GM19452 (cell line): ENCODE measurements around the gene SPOUT1.
"Not testable (repeated sequence)": the region's sequence is repeated elsewhere in the genome, so short reads cannot be mapped to it uniquely, and the experiment has no call there.

ENCODE experiments used
- ATAC-seq: cut with Tn5 transposase; IDR thresholded peaks from one replicate; pipeline ENCODE4 v1.9.1; 2021; ENCODE audit not compliant: unreplicated experiment

SPOUT1 gene, protein sequence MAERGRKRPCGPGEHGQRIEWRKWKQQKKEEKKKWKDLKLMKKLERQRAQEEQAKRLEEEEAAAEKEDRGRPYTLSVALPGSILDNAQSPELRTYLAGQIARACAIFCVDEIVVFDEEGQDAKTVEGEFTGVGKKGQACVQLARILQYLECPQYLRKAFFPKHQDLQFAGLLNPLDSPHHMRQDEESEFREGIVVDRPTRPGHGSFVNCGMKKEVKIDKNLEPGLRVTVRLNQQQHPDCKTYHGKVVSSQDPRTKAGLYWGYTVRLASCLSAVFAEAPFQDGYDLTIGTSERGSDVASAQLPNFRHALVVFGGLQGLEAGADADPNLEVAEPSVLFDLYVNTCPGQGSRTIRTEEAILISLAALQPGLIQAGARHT

DNA sequence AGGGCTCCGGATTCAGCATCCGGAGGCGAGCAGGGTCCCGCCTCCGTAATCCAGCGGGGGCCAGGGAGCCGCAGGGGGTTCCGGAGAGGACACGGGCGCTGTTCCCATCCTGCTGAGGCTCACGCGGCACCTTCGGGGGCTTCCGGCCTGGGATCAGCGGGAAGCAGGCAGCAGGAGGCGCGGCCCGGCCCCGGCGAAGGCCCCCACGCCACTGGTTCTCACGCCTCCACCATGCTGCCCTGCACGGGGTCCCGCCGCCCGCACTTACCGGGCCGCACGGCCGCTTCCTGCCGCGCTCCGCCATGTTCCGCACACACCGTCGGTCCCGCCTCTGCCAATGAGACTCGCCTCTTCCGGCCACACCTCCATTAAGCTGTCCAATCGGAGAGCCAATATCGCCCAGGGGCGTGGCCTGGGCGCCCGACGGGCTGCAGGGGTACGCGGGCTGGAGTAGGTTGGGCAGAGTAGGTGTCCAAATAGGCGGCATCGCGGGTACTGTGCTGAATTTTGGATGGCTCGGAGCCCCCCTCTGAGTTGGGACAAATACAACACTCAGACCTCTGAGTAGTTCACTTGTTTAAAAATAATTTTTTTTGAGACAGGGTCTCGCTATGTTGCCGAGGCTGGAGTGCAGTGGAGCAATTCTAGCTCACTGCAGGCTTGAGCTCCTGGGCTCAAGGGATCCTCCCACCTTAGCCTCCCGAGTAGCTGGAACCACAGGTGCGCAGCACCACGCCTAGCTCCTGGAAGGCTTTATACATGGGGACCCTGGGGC, at the start of gene SPOUT1:
SPOUT1 (minus strand) TSS at position 318 of the 775 bp plus-strand sequence; CDS start at position 304, 14 bp downstream.
- peak; percentile 98 for ATAC-seq

GRCh38 chr9:128877852-128878251, 48.3 kb upstream of the SPOUT1 start:
- ATAC-seq, result no peak

DNA sequence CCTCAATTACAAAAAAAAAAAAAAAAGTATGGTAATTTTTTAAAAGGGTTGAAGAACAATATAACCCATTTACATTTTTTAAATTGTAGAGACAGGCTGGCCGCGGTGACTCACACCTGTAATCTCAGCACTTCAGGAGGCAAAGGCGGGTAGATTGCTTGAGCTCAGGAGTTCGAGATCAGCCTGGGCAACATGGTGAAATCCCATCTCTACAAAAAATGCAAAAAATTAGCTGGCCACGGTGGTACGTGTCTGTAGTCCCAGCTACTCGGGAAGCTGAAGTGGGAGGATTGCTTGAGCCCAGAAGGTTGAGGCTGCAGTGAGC, 41.3 kb upstream of the SPOUT1 start:
- not testable (repeated sequence) for ATAC-seq

DNA sequence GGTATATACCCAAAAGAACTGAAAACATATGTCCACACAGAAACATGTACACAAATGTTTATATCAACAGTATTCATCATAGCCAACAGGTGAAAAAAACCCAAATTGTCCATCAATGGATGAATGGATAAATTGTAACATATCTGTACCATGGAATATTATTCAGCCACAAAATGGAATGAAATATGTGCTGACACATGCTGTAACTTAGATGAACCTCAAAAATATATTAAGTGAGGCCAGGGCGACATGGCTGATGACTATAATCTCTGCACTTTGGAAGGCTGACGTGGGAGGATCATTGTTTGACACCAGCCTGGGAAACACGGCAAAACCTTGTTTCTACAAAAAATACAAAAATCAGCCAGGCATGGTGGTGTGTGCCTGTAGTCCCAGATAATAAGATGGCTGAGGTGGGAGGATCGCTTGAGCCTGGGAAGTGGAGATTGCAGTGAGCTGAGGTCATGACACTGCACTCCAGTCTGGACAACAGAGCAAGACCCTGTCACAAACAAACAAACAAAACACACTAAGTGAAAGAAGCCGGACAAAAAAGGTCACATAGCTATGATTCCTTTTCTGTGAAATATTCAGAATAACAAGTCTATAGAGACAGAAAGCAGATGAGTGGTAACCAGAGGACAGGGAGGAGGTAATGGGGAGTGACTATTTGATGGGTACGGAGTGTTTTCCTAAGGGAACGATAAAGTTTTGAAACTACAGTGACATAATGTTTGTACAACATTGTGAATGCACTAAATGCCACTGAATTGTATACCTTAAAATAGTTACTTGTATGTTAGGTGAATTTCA, 40.7 kb upstream of the SPOUT1 start:
- no peak for ATAC-seq

DNA sequence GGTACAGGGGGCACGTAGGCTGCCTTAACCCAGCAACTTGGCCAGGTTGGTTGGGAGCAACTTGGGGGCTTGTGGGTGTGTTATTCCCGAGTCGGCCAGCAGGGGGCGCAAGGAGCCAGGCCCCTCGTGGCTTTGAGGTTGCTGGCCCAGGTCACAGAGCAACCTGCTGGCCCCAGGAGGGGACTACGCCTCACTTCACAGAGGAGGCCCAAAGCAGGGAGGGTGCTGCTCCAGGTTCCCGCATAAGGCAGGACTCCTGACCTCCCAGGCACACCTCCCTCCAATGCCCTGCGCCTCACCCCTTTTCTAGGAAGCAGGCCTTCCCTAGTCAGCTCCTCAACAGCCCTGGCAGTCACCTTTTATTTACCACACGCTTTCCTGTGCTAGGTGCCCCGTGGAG, 34.1 kb upstream of the SPOUT1 start:
- no peak for ATAC-seq

- no peak for ATAC-seq
Observed at GRCh38 chr9:128862401-128862851, 32.8 kb upstream of the SPOUT1 start.

DNA sequence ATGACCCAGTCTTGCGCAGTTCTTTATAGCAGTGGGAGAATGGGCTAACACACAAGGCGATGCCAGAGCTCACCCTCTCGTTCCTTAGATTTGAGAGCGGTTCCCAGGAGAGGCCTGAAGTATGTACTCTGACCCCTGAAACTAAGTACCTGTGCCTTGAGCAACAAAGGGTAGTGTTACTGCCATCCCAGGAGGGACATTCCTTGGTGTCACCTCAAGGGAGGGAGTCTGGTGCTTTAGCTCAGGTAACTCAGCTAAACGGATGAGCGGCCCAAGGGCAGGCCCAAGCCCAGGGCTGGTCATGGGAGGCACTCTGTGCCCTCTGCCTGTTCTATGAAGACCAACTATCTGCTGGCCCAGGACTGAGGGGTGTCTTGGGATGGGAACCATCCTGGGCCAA, 31.9 kb upstream of the SPOUT1 start:
- no peak for ATAC-seq

DNA sequence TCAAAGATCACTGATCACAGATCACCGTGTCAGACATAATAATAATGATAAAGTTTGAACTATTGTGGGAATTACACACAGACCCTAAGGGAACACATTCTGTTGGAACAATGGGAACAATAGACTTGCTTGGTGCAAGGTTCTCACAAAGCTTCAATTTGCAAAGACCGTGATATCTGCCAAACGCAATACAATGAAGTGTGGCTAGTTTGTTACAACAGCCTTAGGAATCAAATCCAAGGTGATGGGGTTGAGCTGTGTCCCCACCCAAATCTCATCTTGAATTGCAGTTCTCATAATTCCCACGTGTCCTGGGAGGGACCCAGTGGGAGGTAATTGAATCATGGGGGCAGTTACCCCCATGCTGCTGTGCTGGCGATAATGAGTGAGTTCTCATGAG, 31.3 kb upstream of the SPOUT1 start:
- ATAC-seq, result no peak

- not testable (repeated sequence) for ATAC-seq
Observed at GRCh38 chr9:128858476-128858875, 28.9 kb upstream of the SPOUT1 start.

- not testable (repeated sequence) for ATAC-seq
Observed at GRCh38 chr9:128854454-128854853, 24.9 kb upstream of the SPOUT1 start.

DNA sequence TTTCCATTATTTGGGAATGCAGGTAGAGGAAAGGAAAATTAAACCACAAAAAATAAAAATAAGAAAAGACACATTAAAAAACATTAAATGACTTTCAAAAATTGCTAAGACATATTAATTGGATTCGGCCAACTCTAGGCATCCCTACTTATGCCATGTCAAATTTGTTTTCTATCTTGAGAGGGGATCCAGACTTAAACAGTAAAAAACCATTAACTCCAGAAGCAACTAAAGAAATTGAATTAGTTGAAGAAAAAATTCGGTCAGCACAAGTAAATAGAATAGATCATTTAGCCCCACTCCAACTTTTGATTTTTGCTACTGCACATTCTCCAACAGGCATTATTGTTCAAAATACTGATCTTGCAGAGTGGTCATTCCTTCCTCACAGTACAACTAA, 23.1 kb upstream of the SPOUT1 start:
- not testable (repeated sequence) for ATAC-seq

DNA sequence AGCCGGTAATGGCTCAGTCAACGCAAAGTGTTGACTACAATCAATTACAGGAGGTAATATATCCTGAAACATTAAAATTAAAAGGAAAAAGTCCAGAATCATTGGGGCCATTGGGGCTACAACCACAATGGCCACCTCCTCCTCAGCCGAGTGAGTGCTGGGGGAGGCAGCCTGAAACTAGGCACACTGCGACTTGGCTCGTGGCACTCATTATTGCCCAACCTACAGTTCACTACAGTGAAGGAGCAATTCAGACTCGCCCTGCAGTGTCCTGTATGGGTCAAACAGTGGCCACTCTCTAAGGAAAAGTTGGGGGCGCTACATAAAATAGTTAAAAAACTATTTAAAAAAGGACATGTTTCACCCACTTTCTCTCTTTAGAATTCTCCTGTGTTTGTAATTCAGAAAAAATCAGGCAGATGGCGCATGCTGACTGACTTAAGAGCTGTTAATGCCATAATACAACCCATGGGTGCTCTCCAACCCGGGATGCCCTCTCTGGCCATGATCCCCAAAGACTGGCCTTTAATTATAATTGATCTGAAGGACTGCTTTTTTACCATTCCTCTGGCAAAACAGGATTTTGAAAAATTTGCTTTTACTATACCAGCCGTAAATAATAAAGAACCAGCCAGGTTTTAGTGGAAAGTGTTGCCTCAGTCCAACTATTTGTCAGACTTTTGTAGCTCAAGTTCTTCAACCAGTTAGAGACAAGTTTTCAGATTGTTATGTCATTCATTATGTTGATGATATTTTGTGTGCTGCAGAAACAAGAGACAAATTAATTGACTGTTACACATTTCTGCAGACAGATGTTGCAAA, 22.4 kb upstream of the SPOUT1 start:
- ATAC-seq, result not testable (repeated sequence)

DNA sequence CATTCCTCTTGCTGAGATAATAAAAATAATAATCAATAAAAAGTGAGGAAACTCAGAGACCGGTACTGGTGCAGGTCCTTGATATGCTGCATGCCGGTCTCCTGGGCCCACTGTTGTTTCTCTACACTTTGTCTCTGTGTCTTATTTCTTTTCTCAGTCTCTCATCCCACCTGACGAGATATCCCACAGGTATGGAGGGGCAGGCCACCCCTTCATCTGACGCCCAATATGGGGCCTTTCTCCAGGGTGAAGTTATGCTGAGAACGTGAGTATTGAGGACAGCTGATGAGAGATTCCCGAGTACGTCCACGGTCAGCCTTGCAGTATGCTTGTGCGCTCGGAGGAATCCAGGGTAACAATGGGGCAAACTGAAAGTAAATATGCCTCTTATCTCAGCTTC, 21.4 kb upstream of the SPOUT1 start:
- ATAC-seq, result not testable (repeated sequence)

DNA sequence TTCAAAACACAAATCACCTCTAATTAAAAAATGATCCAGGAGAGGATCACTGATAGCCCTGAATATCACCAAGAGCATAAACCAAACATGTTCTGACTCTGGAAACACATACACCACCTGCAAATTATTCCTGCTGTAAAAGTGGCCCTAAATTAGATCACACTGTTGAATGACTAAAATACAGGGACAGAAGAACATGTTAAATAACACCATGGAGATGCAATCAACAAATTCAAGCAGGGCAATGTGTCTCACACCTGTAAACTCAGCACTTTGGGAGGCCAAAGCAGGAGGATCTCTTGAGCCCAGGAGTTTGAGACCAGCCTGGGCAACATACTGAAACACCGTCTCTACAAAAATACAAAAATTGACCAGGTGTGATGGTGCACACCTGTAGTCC, 18.2 kb upstream of the SPOUT1 start:
- ATAC-seq, result no peak

- no peak for ATAC-seq
Observed at GRCh38 chr9:128846680-128847030, 17.1 kb upstream of the SPOUT1 start.

DNA sequence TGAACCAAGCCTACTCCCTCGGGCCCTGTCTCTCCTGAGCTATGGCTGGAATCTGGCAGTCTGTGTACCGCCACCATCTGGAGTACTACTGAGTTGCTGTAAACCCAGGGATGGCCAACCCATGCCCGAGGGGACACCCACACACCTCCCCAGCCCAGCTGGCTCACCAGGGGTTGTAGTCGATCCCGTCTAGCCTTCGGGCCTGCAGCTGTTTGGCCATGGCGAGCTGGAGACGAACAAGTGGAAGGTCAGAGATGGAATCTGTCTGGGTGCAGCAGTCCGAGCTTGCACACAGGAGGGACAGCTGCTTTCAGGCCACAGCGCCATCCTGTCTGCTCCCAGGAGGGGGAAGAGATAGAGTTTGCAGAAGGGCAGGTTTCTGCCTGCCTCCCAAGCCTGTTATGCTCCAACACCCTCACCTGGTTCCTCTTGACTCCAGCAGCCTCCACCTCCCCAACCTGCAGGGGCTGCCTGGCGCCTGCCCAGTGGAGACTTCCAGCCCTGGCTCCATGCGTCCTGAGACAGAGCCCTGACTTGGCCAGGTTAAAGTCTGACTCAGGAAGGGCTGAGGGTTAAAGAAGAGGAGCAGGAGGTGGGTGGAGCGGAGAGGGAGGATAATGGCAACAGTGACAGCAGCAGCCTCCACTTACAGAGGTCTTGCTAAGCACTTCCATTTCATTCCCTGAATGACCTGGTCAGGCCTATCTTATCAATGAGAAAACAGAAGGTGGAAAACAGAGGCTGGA, 15.8 kb upstream of the SPOUT1 start:
- ATAC-seq, result no peak

GRCh38 chr9:128843171-128843570, 13.6 kb upstream of the SPOUT1 start:
- not testable (repeated sequence) for ATAC-seq

GRCh38 chr9:128841694-128842492, 12.3 kb upstream of the SPOUT1 start:
- no peak for ATAC-seq

DNA sequence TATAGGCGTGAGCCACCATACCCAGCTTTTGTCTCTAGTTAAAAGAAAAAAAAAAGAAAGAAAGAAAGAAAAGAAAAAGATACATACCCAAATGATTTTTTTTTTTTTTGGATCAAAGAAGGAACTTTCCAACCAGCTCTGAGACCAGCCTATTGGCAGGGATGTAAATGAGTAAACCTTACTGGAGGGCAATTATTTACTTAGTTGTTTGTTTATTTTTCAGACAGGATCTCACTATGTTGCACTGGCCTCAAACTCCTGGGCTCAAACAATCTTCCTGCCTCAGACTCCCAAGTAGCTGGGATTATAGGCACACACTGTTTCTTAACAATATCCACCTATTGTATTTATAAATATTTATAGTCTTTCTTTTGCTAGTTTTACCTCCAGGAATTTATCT, 10.9 kb upstream of the SPOUT1 start:
- ATAC-seq, result no peak
